Renal cortex interstitium (tissue), 11 donors: ENCODE data around the gene ZC3H18. TPM values are rescaled to one million over a fixed set of nuclear protein-coding genes. Genes with fewer than 3 reads are reported as not detected.

Source experiments
- DNase-seq, 11 donors: peaks; one replicate each; pipeline ENCODE4 v3.0.0-alpha.2; 2013; ENCODE audit warnings: low read depth in 9 of 11, low spot score in 4 of 11; ENCODE audit errors: extremely low read depth in 1 of 11
- polyA plus RNA-seq, 3 donors: library from polyadenylated mRNA; unstranded; fragments of 120-200 nt; gene quantifications; one replicate each; pipeline ENCODE4 v1.2.1, GENCODE V29; 2013; ENCODE audit not compliant: insufficient read length in 3 of 3

The ZC3H18 gene
- polyA plus RNA-seq, 3 donors, result 35.8 to 43.3 (median 40.5) TPM

DNA sequence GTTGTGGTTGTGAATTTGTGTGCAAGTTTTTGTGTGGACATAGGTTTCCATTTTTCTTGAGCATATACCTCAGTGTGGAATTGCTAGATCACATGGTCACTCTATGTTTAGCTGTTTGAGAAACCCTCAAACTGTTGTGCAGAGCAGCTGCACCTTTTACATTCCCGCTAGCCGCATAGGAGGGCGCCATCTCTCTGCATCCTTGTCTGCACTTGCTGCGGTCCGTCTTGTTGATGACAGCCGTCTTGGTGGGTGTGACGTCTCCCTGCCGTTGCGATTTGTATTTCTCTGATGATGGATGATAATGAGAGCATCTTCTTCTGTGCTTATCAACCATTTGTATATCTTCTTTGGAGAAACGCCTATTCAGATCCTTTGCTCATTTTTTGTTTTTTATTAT, 43.1 kb downstream of the ZC3H18 start:
- no peak for DNase-seq

- no peak for DNase-seq
These were observed 44.0 kb downstream of the ZC3H18 start for GRCh38 chr16:88613911-88614817.

GRCh38 chr16:88614818-88615580, 44.8 kb downstream of the ZC3H18 start:
- DNase-seq, result no peak

DNA sequence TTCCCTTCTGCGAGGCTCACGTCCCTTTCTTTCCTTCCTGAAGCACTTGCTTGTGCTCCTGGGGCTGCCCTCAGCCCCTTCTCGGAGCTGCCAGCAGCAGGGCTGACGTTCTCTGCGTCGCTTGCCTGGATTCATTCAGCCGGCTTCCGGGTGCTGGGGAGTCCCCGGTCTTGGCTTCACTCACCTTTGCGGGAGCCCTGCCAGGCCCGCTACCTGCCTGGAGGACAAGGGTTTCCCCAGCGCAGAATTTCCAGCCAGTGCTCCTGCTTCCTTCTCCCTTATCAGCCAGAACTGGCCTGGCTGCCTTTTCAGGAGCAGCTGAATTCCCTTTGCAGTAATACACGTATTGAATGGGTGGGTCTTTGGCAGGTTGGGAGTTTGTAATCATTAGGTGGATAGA, 46.1 kb downstream of the ZC3H18 start:
- no peak for DNase-seq

GRCh38 chr16:88616736-88617135, 46.5 kb downstream of the ZC3H18 start:
- DNase-seq, result no peak

- DNase-seq, result no peak
These were observed 47.2 kb downstream of the ZC3H18 start for GRCh38 chr16:88617268-88618031.

DNA sequence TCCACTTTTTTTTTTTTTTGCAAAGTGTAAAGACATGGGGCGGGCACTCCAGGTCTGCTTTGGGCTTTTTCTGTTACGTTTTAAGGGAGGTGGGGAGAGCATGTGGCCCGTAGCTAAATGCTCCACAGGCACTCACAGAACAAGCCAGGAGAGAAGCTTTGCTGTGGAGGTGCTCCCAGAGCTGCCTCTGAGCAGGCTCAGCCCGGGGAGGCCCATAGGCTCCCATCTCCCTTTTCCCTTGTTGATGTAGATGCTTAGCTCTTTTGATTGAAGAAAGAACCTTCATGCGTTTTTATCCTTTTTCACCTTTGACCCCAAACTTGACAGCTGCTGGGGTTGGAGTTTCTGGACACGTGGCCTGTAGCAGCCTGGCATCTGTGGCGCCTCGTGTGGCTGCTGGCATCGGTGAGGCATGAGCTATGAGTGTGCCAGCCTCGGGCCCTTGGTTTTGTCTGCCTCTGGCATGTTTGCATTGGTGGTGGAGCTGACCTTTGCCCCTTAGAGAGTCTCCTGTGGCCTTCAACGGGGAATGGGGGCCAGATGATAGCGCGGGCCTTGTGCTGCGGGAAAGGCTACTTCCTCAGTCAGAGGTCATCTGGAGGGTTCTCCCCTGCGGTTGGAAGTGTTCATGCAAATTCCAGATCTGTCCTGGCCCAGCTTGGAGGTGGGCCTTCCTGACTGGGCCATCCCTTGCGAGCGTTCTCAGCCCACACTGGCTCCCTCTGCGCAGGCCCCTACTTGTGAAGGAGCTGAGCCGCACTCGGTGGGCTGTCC, 48.2 kb downstream of the ZC3H18 start:
- no peak for DNase-seq

- DNase-seq, result no peak
These were observed 48.9 kb downstream of the ZC3H18 start for GRCh38 chr16:88618956-88619667.

GRCh38 chr16:88619859-88620815, 49.9 kb downstream of the ZC3H18 start:
- DNase-seq, result no peak

DNA sequence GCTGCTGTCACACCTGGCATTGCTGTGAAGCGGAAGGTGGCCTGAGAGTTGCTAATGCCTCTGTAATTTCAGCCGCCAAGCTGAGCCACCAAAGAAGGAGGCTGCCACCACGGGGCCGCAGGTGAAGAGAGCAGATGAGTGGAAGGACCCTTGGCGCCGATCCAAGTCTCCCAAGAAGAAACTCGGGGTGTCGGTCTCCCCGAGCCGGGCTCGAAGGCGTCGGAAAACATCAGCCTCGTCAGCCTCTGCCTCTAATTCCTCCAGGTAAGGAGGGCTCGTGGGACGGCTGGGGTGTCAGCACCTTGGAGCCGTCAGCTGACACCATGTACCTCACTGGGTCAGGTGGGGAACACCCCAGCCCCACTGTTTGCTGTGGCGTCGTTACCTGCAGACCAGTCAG, 51.9 kb downstream of the ZC3H18 start:
- no peak for DNase-seq

GRCh38 chr16:88622866-88623265, 52.7 kb downstream of the ZC3H18 start:
- DNase-seq, result no peak

DNA sequence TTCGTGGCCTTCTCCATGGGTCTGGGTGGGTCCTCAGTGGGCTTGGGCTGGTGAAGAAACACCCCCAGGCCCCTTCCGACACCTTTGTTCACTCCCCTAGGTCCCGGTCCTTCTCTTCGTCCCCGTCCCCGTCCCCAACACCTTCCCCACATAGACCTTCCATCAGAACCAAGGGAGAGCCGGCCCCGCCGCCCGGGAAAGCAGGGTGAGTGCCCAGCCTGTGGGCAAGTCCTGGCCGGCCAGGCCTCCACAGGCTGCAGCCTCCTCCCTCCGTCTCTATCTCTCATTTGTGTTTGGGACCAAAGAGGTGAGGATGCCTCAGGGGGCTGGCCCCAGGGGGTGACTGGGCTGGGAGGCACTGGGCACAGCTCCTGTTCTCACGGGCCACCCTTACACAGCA, 53.7 kb downstream of the ZC3H18 start:
- DNase-seq, result no peak

DNA sequence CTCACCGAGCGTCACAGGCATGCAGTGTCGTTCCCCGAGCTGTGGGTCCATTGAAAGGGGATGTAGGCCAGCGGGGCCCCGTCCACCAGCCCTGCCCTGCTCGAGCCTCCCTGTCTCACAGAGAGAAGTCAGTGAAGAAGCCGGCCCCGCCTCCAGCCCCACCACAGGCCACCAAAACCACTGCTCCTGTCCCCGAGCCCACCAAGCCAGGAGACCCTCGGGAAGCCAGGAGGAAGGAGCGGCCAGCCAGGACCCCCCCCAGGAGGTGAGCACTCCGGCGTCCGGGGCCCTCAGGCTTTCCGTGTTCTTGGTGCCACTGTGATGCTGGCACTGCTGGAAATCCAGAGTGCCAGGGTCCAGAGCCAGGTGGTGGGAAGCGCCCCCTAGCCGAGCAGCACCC, 54.3 kb downstream of the ZC3H18 start:
- DNase-seq, result no peak

GRCh38 chr16:88624977-88625576, 54.9 kb downstream of the ZC3H18 start:
- DNase-seq, result no peak

- no peak for DNase-seq
These were observed 56.4 kb downstream of the ZC3H18 start for GRCh38 chr16:88626646-88627045.

- no peak for DNase-seq
These were observed 57.6 kb downstream of the ZC3H18 start for GRCh38 chr16:88627531-88628411.
